Measurements from ENCODE around the gene ROR1.
A peak's percentile ranks its signal among the peaks of the same experiment; 100 is the strongest.

Gene ROR1

GRCh38 chr1:63918418-63918945 lies 144.7 kb downstream of the ROR1 start:
- ChIA-PET CTCF (interaction anchor here (0.6 to 2.3 kb wide), 16 partner anchors 10 to 343 kb away, joined by 3 to 13 read pairs (median 4); no protein-coding TSS in a partner anchor), POLR2A (interaction anchor here (0.7 kb wide), 1 partner anchor 229 kb away, joined by 3 read pairs; no protein-coding TSS in a partner anchor)
- H3K4me1 ChIP-seq (ENCODE audit: control insufficient read depth, insufficient read depth, low read length), result peaks cover 6% of the 10 kb centered on the region
- no peak for TF ChIP-seq ZNF560 (tag by site-specific recombination; IDR thresholded peaks at IDR 0.05; ENCODE audit: borderline replicate concordance)
- 0 out of 2 replicates have a peak, but pooled peaks have one; percentile 25 for TF ChIP-seq ZFHX2 (tag by site-specific recombination; conservative IDR thresholded peaks at IDR 0.05)
- no peak for TF ChIP-seq ZNF548 (tag by site-specific recombination; IDR thresholded peaks at IDR 0.05)
- TF ChIP-seq ZNF530 (tag by site-specific recombination; IDR thresholded peaks at IDR 0.05; ENCODE audit: low read depth), result no peak
- no peak overlapping the region for H3K4me3 ChIP-seq (ENCODE audit: low read depth, low read length)
- no peak overlapping the region for H3K27ac ChIP-seq (ENCODE audit: extremely low read depth, low read depth, low read length)
- H3K9me3 ChIP-seq (ENCODE audit: control insufficient read depth, insufficient read depth, low read depth, low read length), result no peaks in the 10 kb centered on the region
- H3K36me3 ChIP-seq (ENCODE audit: control insufficient read depth in 2 of 2, insufficient read depth in 1 of 2, low read length in 2 of 2), result no peaks in the 10 kb centered on the region

DNA sequence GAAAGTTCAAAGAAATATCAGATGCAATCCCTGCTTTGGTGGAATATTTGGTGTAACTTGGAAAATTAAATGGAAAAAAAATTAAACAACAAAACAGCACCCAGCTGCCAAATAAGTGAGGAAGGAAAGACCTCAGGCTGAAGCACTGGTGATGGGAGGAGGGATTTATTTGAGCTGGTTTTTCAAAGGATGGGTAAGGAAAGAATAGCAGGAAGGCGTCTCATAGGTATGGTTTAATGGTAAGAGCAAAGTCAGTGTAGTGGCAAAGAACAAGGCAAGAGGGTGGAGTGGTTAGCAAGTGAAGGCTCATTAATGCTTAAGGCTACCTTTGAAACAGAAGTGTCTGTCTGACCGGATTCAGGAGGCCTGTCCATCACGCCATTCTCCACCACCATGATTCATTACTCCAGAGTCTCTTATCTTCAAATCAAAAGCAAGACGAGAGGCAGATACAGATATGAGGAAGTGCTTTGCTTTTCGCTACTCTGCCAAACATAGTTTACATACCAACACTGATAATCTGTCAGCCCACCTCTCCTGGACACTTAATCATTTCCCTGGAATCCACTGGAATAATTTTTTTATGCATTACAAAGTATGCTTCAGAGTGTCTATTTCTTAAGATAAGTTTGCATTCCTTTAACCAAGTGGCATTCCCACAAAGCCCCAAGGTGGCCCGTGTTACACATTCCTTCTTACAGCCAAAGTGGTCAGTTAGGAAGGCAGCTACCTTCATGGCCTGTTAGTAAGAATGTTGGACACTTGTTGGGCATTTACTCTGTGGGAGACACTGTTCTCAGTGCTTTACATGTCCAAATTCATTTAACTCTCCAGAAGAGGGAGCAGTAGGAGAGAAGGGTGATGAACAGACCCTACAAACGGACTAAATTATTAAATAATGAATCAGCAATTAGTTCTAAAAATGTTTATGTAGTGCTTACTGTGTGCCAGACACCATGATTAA lies 146.6 kb downstream of the ROR1 start:
- Histone ChIP-seq H3K4me1 (ENCODE audit: control insufficient read depth, insufficient read depth, low read length) (no peaks in the 10 kb centered on the region), H3K9me3 (ENCODE audit: control insufficient read depth, insufficient read depth, low read depth, low read length) (no peaks in the 10 kb centered on the region), H3K36me3 (ENCODE audit: control insufficient read depth in 2 of 2, insufficient read depth in 1 of 2, low read length in 2 of 2) (no peaks in the 10 kb centered on the region), H3K4me3 (ENCODE audit: low read depth, low read length) (no peak overlapping the region), H3K27ac (ENCODE audit: extremely low read depth, low read depth, low read length) (no peak overlapping the region)
- ChIA-PET CTCF (interaction anchor here (0.5 to 2.3 kb wide), 17 partner anchors 15 to 322 kb away, joined by 3 to 13 read pairs (median 3); no protein-coding TSS in a partner anchor), POLR2A (no interaction called here)
- TF ChIP-seq OSR2 (tag by site-specific recombination; IDR thresholded peaks at IDR 0.05) (no peak), ZNF175 (tag by site-specific recombination; IDR thresholded peaks at IDR 0.05) (no peak), ZNF302 (tag by site-specific recombination; IDR thresholded peaks at IDR 0.05; ENCODE audit: low read depth) (no peak), SCRT2 (tag by site-specific recombination; IDR thresholded peaks at IDR 0.05) (peak; percentile 79), ZNF624 (tag by site-specific recombination; IDR thresholded peaks at IDR 0.05) (no peak), ZSCAN16 (tag by site-specific recombination; IDR thresholded peaks at IDR 0.05) (no peak), PRDM10 (tag by site-specific recombination; IDR thresholded peaks at IDR 0.05) (no peak), ZNF660 (tag by site-specific recombination; IDR thresholded peaks at IDR 0.05) (no peak), SCRT1 (tag by site-specific recombination; IDR thresholded peaks at IDR 0.05; ENCODE audit: borderline replicate concordance) (peak; percentile 34; the same call in 1 of the 2 replicates), KLF16 (tag by site-specific recombination; IDR thresholded peaks at IDR 0.05) (no peak)
- TF ChIP-seq, protein P1, sequence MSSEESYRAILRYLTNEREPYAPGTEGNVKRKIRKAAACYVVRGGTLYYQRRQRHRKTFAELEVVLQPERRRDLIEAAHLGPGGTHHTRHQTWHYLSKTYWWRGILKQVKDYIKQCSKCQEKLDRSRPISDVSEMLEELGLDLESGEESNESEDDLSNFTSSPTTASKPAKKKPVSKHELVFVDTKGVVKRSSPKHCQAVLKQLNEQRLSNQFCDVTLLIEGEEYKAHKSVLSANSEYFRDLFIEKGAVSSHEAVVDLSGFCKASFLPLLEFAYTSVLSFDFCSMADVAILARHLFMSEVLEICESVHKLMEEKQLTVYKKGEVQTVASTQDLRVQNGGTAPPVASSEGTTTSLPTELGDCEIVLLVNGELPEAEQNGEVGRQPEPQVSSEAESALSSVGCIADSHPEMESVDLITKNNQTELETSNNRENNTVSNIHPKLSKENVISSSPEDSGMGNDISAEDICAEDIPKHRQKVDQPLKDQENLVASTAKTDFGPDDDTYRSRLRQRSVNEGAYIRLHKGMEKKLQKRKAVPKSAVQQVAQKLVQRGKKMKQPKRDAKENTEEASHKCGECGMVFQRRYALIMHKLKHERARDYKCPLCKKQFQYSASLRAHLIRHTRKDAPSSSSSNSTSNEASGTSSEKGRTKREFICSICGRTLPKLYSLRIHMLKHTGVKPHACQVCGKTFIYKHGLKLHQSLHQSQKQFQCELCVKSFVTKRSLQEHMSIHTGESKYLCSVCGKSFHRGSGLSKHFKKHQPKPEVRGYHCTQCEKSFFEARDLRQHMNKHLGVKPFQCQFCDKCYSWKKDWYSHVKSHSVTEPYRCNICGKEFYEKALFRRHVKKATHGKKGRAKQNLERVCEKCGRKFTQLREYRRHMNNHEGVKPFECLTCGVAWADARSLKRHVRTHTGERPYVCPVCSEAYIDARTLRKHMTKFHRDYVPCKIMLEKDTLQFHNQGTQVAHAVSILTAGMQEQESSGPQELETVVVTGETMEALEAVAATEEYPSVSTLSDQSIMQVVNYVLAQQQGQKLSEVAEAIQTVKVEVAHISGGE (tag by site-specific recombination; conservative IDR thresholded peaks at IDR 0.05; ENCODE audit: low read depth), result no peak

Measured in HEK293 (cell line).